GM18909 (cell line): ENCODE results near the gene TTC1.
A peak's percentile ranks its signal among the peaks of the same experiment; 100 is the strongest.

Experiments
- ATAC-seq: cut with Tn5 transposase; IDR thresholded peaks from one replicate; pipeline ENCODE4 v1.9.1; 2021; ENCODE audit warnings: mild to moderate bottlenecking; ENCODE audit not compliant: unreplicated experiment, poor library complexity

TTC1 gene

GRCh38 chr5:160081495-160081894 is 72.6 kb downstream of the TTC1 start:
- no peak for ATAC-seq

DNA sequence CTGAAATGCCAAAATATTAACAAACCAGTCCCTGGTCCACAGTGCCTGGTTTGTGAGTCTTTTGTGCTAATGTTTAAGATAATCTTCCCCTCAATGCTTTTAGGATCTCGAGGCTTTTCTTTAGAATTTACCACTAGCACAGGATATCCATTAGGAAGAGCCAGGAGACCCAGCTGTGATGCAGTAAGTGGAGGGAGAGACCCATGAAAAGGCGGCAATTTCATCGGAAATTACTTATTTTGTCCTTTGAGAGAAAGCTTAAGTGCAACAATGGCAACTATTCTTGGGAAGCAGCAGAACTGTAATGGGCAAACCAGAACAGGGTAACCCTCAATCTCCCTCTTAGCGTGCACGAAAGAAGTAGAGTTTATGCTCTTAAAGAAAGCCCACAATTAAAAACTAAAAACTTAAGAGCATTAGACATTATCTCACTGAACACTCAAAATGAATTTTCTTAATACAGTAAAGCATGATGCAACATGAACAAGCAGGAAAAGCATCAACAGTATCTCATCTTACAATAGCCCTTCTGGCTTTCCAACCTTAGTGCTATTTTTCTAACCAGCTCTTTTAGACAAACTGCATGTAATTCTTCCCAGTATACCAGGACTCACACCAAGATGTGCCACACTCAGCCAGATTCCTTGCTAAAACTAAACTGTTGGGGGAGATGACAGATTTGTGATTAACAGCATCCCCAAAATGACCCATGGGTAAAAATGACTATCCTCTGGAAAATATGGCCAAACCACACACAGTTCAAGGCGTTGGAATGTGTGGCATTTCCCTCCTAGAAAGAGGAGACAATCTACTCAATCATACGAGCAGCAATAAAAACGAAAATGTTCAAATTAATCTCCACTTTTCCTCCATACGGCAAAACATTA is 73.9 kb downstream of the TTC1 start:
- ATAC-seq, result no peak

GRCh38 chr5:160083501-160083900 is 74.6 kb downstream of the TTC1 start:
- ATAC-seq, result no peak

DNA sequence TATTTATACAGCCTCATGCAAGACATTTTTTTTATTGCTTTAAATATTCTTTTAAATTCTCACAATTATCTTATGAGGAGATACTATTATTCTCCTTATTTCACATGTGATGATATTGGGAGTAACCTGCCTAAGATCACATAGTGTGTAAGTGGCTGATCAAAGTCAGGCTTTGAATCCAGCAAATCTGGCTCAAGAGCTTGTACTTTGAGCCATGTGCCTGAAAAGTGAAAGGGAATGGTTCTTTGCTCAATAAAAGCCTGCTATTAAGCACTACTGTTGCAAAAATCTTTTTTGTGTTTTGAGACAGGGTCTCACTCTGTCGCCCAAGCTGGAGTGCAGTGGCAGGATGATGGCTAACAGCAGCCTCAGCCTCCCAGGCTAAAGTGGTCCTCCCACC is 75.2 kb downstream of the TTC1 start:
- no peak for ATAC-seq

GRCh38 chr5:160087199-160087598 is 78.3 kb downstream of the TTC1 start:
- no peak for ATAC-seq

GRCh38 chr5:160088805-160089204 is 79.9 kb downstream of the TTC1 start:
- no peak for ATAC-seq

DNA sequence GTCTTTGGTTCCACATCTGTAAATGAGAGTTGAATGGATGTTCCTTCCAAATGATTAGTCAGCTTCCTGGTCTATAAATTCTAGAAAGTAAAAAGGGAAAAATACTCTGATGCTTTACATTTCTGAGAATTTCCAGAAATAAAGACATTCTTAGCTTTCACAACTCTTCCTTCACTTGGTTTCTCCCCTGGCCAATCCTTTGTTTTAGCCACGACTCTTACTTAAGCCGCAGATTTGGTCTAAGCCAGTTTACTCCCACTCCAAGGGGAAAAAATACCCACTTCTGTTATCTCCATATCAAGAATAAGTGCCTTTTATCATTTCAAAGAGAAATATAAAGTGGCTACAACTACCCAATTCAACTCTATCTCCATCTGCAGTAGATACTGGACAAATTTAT is 80.6 kb downstream of the TTC1 start:
- no peak for ATAC-seq

DNA sequence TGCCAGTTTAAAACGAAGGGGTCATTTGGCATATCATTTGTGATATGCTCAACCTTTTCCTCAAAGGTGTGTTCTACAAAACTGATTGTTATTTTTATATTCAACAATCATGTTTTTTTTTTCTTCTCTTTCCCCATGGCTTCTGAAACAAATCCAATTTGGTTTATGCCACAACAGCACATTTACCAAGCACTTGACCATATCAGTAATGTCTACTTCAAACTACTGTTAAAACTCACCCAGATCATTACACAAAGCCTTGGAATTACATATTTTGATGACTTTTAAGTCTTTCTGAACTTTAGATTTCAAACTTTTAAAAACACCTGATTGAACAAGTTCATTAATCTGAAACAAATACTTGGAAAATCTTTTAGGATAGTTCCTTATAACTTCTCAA is 81.1 kb downstream of the TTC1 start:
- no peak for ATAC-seq

GRCh38 chr5:160092514-160092913 is 83.6 kb downstream of the TTC1 start:
- no peak for ATAC-seq

GRCh38 chr5:160092960-160093707 is 84.2 kb downstream of the TTC1 start:
- ATAC-seq, result peak; percentile 70

DNA sequence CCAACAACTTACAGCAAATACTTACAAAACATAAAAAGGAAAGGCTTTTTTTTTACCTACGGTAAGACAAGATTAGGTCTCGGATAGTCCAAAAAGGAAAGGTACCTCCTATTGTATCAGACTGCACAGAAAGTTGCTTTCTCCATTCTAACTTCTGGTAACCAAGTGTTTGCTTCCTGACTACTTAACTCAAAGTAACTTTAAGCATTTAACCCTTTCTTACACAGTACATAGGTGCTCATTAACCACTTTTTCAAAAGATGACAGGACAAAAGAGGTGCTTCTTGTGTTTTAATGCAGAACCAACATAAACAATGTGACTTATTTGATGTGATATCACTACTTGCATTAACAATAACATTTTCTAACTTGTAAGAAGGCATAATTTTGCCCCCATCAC is 87.2 kb downstream of the TTC1 start:
- no peak for ATAC-seq

- ATAC-seq, result no peak
Observed at GRCh38 chr5:160097991-160098390, 89.1 kb downstream of the TTC1 start.

GRCh38 chr5:160105686-160106360 is 96.9 kb downstream of the TTC1 start:
- ATAC-seq, result peak; percentile 77

- ATAC-seq, result peak; percentile 51
Observed at GRCh38 chr5:160108124-160108523, 99.2 kb downstream of the TTC1 start.
